ENCODE data around the gene MCF2L2.

DNA sequence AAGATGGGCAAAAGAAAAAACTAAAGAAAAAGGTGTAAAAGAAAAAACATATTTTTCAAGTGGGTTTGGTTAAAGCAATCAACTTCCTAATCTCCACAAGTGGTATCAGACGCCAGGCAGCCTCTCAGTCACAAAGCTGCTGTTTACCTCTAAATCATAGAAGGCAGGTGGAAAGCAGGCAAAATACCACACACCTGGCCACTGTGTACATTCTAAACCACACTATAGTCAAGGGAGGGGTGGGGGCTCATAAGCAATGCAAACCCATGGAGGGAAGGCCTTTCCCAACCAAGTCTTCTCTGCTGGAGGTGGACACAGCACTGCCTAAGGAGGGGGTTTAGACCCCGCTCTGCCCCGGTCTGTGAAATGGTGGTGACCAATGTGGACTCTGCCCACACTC is 50.4 kb downstream of the MCF2L2 start:
- TF ChIP-seq, protein P1, sequence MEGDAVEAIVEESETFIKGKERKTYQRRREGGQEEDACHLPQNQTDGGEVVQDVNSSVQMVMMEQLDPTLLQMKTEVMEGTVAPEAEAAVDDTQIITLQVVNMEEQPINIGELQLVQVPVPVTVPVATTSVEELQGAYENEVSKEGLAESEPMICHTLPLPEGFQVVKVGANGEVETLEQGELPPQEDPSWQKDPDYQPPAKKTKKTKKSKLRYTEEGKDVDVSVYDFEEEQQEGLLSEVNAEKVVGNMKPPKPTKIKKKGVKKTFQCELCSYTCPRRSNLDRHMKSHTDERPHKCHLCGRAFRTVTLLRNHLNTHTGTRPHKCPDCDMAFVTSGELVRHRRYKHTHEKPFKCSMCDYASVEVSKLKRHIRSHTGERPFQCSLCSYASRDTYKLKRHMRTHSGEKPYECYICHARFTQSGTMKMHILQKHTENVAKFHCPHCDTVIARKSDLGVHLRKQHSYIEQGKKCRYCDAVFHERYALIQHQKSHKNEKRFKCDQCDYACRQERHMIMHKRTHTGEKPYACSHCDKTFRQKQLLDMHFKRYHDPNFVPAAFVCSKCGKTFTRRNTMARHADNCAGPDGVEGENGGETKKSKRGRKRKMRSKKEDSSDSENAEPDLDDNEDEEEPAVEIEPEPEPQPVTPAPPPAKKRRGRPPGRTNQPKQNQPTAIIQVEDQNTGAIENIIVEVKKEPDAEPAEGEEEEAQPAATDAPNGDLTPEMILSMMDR (IDR thresholded peaks at IDR 0.05 in 8 of 11, conservative IDR thresholded peaks at IDR 0.05 in 3 of 11) = no peak
- TF ChIP-seq POLR2AphosphoS5 (IDR thresholded peaks at IDR 0.05) = no peak

All from spleen (tissue), 7 donors.